CD4-positive, alpha-beta memory T cell (primary cell): Measurements from ENCODE around the gene WDR49. TPM values are rescaled to one million over a fixed set of nuclear protein-coding genes. Genes with fewer than 3 reads are reported as not detected.

ENCODE experiments used
- CTCF ChIA-PET: fragments of 350-600 bp; sonication (Branson Sonifier 250); formaldehyde crosslinking; loops from one replicate; lab custom pipeline; 2021; ENCODE audit warnings: inconsistent platforms; ENCODE audit not compliant: partially characterized antibody; lab: Charles Lee
- POLR2A ChIA-PET: fragments of 350-600 bp; sonication (Branson Sonifier 250); formaldehyde crosslinking; loops from one replicate; lab custom pipeline; 2021; ENCODE audit not compliant: partially characterized antibody; lab: Charles Lee
- DNase-seq, 5 donors: peaks; one replicate each; pipeline versions ENCODE4 v3.0.0 to v3.0.0-alpha.2; 2020 to 2022; ENCODE audit warnings: mixed read lengths in 1 of 5
- H3K27ac ChIP-seq: one replicate; pipeline ENCODE4 v1.7.0; 2013; ENCODE audit warnings: low read depth, low read length
- H3K27me3 ChIP-seq: 2 replicates; pipeline ENCODE4 v1.7.0; 2013; ENCODE audit warnings: mild to moderate bottlenecking, low read length, moderate library complexity; ENCODE audit not compliant: insufficient read depth
- H3K36me3 ChIP-seq: 2 replicates; pipeline ENCODE4 v1.7.0; 2013; ENCODE audit warnings: mild to moderate bottlenecking, low read length, moderate library complexity; ENCODE audit not compliant: insufficient read depth
- H3K4me1 ChIP-seq: 2 replicates; pipeline ENCODE4 v1.7.0; 2013; ENCODE audit warnings: mild to moderate bottlenecking, low read length, moderate library complexity; ENCODE audit not compliant: insufficient read depth
- H3K4me3 ChIP-seq, 2 donors: one replicate each; pipeline ENCODE4 v1.7.0; 2013; ENCODE audit warnings: low read length in 2 of 2, mild to moderate bottlenecking in 1 of 2
- H3K9me3 ChIP-seq, 2 donors: one replicate each; pipeline ENCODE4 v1.7.0; 2013; ENCODE audit warnings: low read length in 2 of 2, control low read depth in 1 of 2; ENCODE audit not compliant: control insufficient read depth in 1 of 2
- H3K27ac Mint-ChIP-seq, 7 donors: one replicate each; pipeline ENCODE4 v1.8.0; 2020 to 2021; ENCODE audit warnings: mixed read lengths in 7 of 7, mild to moderate bottlenecking in 6 of 7, inconsistent platforms in 3 of 7, moderate library complexity in 3 of 7
- H3K27me3 Mint-ChIP-seq, 2 donors: one replicate each; pipeline ENCODE4 v1.8.0; 2020 to 2021; ENCODE audit warnings: mixed read lengths in 2 of 2
- H3K36me3 Mint-ChIP-seq, 2 donors: one replicate each; pipeline ENCODE4 v1.8.0; 2020 to 2021; ENCODE audit warnings: mixed read lengths in 2 of 2, inconsistent platforms in 1 of 2, mild to moderate bottlenecking in 1 of 2
- H3K4me1 Mint-ChIP-seq, 4 donors: one replicate each; pipeline ENCODE4 v1.8.0; 2020 to 2021; ENCODE audit warnings: mixed read lengths in 4 of 4, mild to moderate bottlenecking in 1 of 4
- H3K4me3 Mint-ChIP-seq, 8 donors: one replicate each; pipeline ENCODE4 v1.8.0; 2020 to 2021; ENCODE audit warnings: mixed read lengths in 8 of 8, mild to moderate bottlenecking in 7 of 8, moderate library complexity in 6 of 8, inconsistent platforms in 3 of 8
- H3K9me3 Mint-ChIP-seq, 8 donors: one replicate each; pipeline ENCODE4 v1.8.0; 2020 to 2021; ENCODE audit warnings: mixed read lengths in 8 of 8, mild to moderate bottlenecking in 5 of 8, inconsistent platforms in 3 of 8, moderate library complexity in 1 of 8
- intact Hi-C: fragments of 100-400 bp; cut with micrococcal nuclease; formaldehyde crosslinking; loops from one replicate; pipeline ENCODE4 v1.15.1; 2023
- polyA plus RNA-seq, 2 donors: library from polyadenylated mRNA; unstranded; fragments of 300-500 nt; fragmentation: Illumina TruSeq; gene quantifications; one replicate each; pipeline ENCODE4 v1.2.3, GENCODE V29; 2021
- total RNA-seq, 2 experiments: library from RNA; stranded (reverse); gene quantifications; one replicate each; pipeline ENCODE4 v1.2.3, GENCODE V29; 2021

The WDR49 gene
- total and polyA plus RNA-seq, 4 experiments from 2014 or later, result 0.53 TPM; not detected in 3

DNA sequence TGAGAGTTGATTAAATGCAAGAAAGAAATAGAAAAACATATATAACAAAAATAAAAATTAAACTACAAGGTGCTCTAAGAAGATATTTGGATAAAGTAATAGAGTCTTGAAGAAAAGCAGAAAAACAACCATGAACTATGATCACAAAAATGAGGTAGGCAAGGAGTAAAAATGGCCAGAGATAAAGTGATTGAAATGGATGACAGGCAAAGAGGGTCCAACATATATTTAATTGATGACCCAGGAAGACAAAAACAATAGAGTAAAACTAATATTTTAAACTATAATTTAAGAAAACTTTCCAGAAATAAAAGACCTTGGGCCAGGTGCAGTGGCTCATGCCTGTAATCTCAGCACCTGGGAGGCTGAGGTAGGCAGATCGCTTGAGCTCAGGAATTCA lies 22.1 kb upstream of the WDR49 start:
- CTCF ChIA-PET, result interaction anchor here (4.5 kb wide), 1 partner anchor 9 kb away, joined by 28 read pairs; no protein-coding TSS in a partner anchor
- intact Hi-C loops, result no loop called here
- Histone ChIP-seq H3K36me3 (peaks cover 34% of the 10 kb centered on the region), H3K4me3 (no peak overlapping the region), H3K9me3 (no peaks in the 10 kb centered on the region), H3K4me1 (no peaks in the 10 kb centered on the region), H3K27ac (no peak overlapping the region), H3K27me3 (no peaks in the 10 kb centered on the region)
- Mint-ChIP-seq H3K4me1 (no peaks in the 10 kb centered on the region), H3K27ac (no peak overlapping the region), H3K36me3 (peaks cover 61 to 81% of the 10 kb centered on the region in 2 donors), H3K27me3 (no peaks in the 10 kb centered on the region), H3K4me3 (no peak overlapping the region), H3K9me3 (peaks cover 0 to 27% (median 15%) of the 10 kb centered on the region in 8 donors)
- POLR2A ChIA-PET, result no interaction called here
- DNase-seq, result no peak

- Histone ChIP-seq H3K27me3 (no peaks in the 10 kb centered on the region), H3K36me3 (peaks cover 18% of the 10 kb centered on the region), H3K9me3 (no peaks in the 10 kb centered on the region), H3K4me1 (no peaks in the 10 kb centered on the region), H3K4me3 (no peak overlapping the region), H3K27ac (no peak overlapping the region)
- DNase-seq, result no peak
- no peaks in the 10 kb centered on the region for H3K27me3 Mint-ChIP-seq
- no peak overlapping the region for H3K27ac Mint-ChIP-seq
- ChIA-PET CTCF (interaction anchor here (4.5 kb wide), 1 partner anchor 11 kb away, joined by 28 read pairs; no protein-coding TSS in a partner anchor), POLR2A (no interaction called here)
- H3K4me3 Mint-ChIP-seq, result no peak overlapping the region
- intact Hi-C loops, result no loop called here
- H3K36me3 Mint-ChIP-seq, result peaks cover 44 to 67% of the 10 kb centered on the region in 2 donors
- H3K4me1 Mint-ChIP-seq, result no peaks in the 10 kb centered on the region
- peaks cover 0 to 27% (median 15%) of the 10 kb centered on the region in 8 donors for H3K9me3 Mint-ChIP-seq
Measured at GRCh38 chr3:167673221-167673620, 19.5 kb upstream of the WDR49 start.

DNA sequence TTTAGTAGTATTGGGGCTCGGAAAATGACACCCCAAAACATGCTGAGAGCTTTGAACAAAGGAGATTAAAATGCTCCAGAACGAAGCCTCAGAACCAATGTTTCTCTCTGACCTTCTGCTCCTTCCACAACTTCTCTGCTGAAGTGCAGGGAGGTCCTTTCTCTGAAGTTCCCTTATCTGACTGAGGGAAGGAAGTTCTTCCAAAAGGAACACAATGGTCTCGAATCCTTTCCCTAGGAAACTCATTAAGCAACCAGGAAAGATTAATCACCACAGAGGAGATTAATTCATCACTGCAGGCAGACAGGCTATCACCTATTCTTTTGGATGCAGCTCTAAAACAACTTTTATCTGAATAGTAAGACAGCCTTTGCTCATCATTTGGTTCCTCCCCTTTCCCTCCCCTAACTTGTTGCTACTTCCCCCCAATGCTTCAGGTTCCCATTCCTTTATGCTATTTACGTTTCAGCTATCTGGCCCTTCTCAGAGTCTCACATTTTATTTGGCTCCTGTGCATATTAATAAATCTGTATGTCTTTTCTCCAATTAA lies 18.2 kb upstream of the WDR49 start:
- Mint-ChIP-seq H3K9me3 (peaks cover 0 to 28% (median 15%) of the 10 kb centered on the region in 8 donors), H3K4me1 (no peaks in the 10 kb centered on the region), H3K27me3 (no peaks in the 10 kb centered on the region), H3K27ac (peak overlapping the region in 1 of 7 donors; percentile 32), H3K36me3 (peaks cover 41 to 54% of the 10 kb centered on the region in 2 donors), H3K4me3 (no peak overlapping the region)
- no peaks in the 10 kb centered on the region for H3K27me3 ChIP-seq
- H3K4me1 ChIP-seq, result no peaks in the 10 kb centered on the region
- no peak overlapping the region for H3K27ac ChIP-seq
- H3K9me3 ChIP-seq, result no peaks in the 10 kb centered on the region
- H3K4me3 ChIP-seq, result no peak overlapping the region
- peaks cover 18% of the 10 kb centered on the region for H3K36me3 ChIP-seq
- CTCF ChIA-PET, result interaction anchor here (0.7 to 4.5 kb wide), 2 partner anchors 13 to 19 kb away, joined by 3 to 28 read pairs; no protein-coding TSS in a partner anchor
- intact Hi-C loops, result no loop called here
- POLR2A ChIA-PET, result no interaction called here
- no peak for DNase-seq

DNA sequence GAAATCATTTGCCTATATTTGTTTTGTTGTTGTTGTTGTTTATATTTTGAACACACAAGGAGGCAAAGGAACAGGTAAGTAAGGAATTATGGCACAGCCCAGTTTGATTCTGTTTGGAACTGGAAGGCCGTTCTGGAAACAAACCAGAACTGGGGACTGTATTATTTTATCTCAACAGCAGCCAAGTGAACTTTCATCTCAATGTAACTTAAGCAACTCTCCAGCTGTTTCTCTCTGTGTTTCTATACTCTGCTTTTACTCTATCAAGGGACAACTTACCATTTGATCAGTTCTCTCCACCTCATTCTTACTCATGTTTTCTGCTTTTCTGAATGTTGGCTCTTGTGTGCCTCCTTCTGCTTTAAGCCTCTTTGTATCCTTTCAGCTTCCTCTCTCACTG lies 16.0 kb upstream of the WDR49 start:
- H3K9me3 Mint-ChIP-seq, result peaks cover 0 to 14% (median 3%) of the 10 kb centered on the region in 8 donors
- intact Hi-C loops, result no loop called here
- no peak overlapping the region for H3K4me3 ChIP-seq
- ChIA-PET CTCF (interaction anchor here (0.8 to 2.1 kb wide), 2 partner anchors 14 to 15 kb away, joined by 3 to 9 read pairs; no protein-coding TSS in a partner anchor), POLR2A (no interaction called here)
- H3K36me3 ChIP-seq, result no peaks in the 10 kb centered on the region
- no peaks in the 10 kb centered on the region for H3K4me1 Mint-ChIP-seq
- H3K27ac Mint-ChIP-seq, result peak overlapping the region in 1 of 7 donors; percentile 61
- H3K27me3 ChIP-seq, result no peaks in the 10 kb centered on the region
- no peak overlapping the region for H3K27ac ChIP-seq
- no peaks in the 10 kb centered on the region for H3K27me3 Mint-ChIP-seq
- no peaks in the 10 kb centered on the region for H3K9me3 ChIP-seq
- no peaks in the 10 kb centered on the region for H3K4me1 ChIP-seq
- H3K4me3 Mint-ChIP-seq, result no peak overlapping the region
- H3K36me3 Mint-ChIP-seq, result peaks cover 19 to 31% of the 10 kb centered on the region in 2 donors
- no peak for DNase-seq

DNA sequence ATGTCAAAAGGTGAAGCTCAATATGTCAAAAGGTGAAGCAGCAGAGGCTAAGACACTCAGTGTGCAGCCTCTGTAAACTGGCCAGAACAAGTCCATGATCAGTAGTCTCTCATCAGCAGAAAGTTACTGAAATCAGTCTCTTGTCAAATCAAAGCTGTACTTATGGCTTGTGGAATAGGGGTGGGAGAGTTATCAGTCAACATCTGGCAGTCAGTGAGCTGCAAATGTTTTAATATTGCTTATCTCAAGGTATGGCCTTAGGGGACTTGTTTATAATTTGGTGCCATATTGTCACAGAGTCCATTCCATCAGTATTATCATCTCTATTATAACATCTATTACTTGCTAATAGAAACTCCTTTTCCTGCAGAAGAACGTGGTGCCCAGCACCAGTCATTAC lies 14.9 kb upstream of the WDR49 start:
- no peaks in the 10 kb centered on the region for H3K4me1 Mint-ChIP-seq
- Histone ChIP-seq H3K4me1 (no peaks in the 10 kb centered on the region), H3K4me3 (no peak overlapping the region), H3K36me3 (no peaks in the 10 kb centered on the region), H3K9me3 (no peaks in the 10 kb centered on the region), H3K27ac (no peak overlapping the region), H3K27me3 (no peaks in the 10 kb centered on the region)
- H3K4me3 Mint-ChIP-seq, result no peak overlapping the region
- H3K27ac Mint-ChIP-seq, result no peak overlapping the region
- H3K27me3 Mint-ChIP-seq, result no peaks in the 10 kb centered on the region
- intact Hi-C loops, result no loop called here
- CTCF ChIA-PET, result interaction anchor here (1.7 kb wide), 1 partner anchor 17 kb away, joined by 6 read pairs; no protein-coding TSS in a partner anchor
- peaks cover 0 to 16% (median 3%) of the 10 kb centered on the region in 8 donors for H3K9me3 Mint-ChIP-seq
- DNase-seq, result no peak
- POLR2A ChIA-PET, result interaction anchor here (0.6 kb wide), 1 partner anchor 74 kb away, joined by 3 read pairs; no protein-coding TSS in a partner anchor
- peaks cover 8 to 21% of the 10 kb centered on the region in 2 donors for H3K36me3 Mint-ChIP-seq

DNA sequence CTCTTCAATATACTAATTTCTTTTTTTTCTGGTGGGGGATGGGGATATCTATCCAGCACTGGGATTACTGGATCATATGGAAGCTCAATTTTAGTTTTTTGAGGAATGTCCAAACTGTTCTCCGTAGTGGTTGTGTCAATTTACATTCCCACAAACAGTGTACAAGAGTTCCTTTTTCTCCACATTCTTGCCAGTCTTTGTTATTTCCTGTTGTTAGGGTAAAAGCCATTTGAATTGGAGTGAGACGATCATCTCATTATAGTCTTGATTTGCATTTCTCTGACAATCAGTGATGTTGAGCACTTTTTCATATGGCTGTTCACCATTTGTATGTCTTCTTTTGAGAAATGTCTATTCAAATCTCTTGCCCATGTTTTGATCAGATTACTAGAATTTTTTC lies 12.8 kb upstream of the WDR49 start:
- intact Hi-C loops, result no loop called here
- H3K9me3 Mint-ChIP-seq, result peaks cover 0 to 21% (median 3%) of the 10 kb centered on the region in 8 donors
- CTCF ChIA-PET, result no interaction called here

DNA sequence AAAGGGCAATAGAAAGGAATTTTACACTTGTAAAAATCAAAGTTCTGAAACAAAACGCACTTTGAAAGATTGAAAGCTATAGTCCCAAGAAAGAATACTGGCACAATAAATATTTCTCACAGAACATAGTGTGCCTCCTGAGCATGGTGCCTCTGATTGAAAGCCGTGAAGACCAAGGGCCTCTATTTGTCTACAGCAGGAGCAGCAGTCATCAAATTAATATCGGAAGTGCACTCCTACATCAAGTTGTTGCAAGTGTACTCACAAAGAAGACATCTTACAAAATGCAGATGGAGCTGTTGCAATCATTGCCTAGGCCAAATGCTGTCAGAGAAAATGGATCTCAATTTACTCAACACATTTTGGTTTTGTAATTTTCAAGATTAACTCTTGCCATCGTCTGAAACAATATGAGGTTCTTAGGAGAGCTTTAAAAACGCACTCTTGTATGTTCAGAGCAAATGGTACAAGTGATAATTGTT lies 9.2 kb upstream of the WDR49 start:
- no peaks in the 10 kb centered on the region for H3K27me3 ChIP-seq
- CTCF ChIA-PET, result interaction anchor here (0.6 kb wide), 1 partner anchor 163 kb away, joined by 3 read pairs; no protein-coding TSS in a partner anchor
- Mint-ChIP-seq H3K4me3 (no peak overlapping the region), H3K36me3 (no peaks in the 10 kb centered on the region), H3K27ac (no peak overlapping the region), H3K4me1 (no peaks in the 10 kb centered on the region), H3K9me3 (peaks cover 0 to 21% (median 3%) of the 10 kb centered on the region in 8 donors), H3K27me3 (peaks cover 3 to 7% of the 10 kb centered on the region in 2 donors)
- intact Hi-C loops, result no loop called here
- H3K27ac ChIP-seq, result no peak overlapping the region
- no peaks in the 10 kb centered on the region for H3K9me3 ChIP-seq
- no peaks in the 10 kb centered on the region for H3K4me1 ChIP-seq
- no peaks in the 10 kb centered on the region for H3K36me3 ChIP-seq
- DNase-seq, result no peak
- POLR2A ChIA-PET, result no interaction called here
- H3K4me3 ChIP-seq, result no peak overlapping the region

More for the DNA sequence above, 12.8 kb upstream of the WDR49 start:
- POLR2A ChIA-PET, result no interaction called here
- H3K4me3 Mint-ChIP-seq, result no peak overlapping the region
- no peak for DNase-seq
- Histone ChIP-seq H3K27ac (no peak overlapping the region), H3K27me3 (no peaks in the 10 kb centered on the region), H3K9me3 (no peaks in the 10 kb centered on the region), H3K4me3 (no peak overlapping the region), H3K4me1 (no peaks in the 10 kb centered on the region), H3K36me3 (no peaks in the 10 kb centered on the region)
- no peak overlapping the region for H3K27ac Mint-ChIP-seq
- H3K4me1 Mint-ChIP-seq, result no peaks in the 10 kb centered on the region
- H3K36me3 Mint-ChIP-seq, result peaks cover 0 to 4% of the 10 kb centered on the region in 2 donors
- no peaks in the 10 kb centered on the region for H3K27me3 Mint-ChIP-seq
